Measurements from ENCODE around the gene TSN.
"Not testable (repeated sequence)": the region's sequence is repeated elsewhere in the genome, so short reads cannot be mapped to it uniquely, and the experiment has no call there.

Gene TSN

GRCh38 chr2:121755237-121756111 is at the start of gene TSN:
Gene TSN (plus strand): TSS chr2:121755651. CDS start chr2:121755780, 129 bp downstream.
- peak; percentile 97 to 98 for DNase-seq

DNA sequence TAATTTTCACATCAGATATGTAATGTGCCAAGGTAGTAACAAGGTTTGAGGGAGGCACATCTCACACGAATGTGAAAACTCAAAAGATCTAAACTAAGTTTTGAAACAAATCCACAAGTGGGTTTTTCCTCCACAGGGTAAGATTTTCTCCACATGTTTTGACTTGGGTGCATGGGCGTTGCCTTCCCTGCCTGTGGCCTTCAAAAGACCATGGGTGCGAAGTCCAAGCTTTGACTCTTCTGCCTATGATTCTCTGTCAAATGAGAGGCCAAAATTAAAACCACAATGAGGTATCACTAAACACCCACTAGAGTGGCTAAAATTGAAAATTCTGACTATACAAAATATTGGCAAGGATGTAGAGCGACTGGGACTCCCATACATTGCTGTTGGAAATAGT is 49.5 kb upstream of the TSN start:
- DNase-seq, result no peak

DNA sequence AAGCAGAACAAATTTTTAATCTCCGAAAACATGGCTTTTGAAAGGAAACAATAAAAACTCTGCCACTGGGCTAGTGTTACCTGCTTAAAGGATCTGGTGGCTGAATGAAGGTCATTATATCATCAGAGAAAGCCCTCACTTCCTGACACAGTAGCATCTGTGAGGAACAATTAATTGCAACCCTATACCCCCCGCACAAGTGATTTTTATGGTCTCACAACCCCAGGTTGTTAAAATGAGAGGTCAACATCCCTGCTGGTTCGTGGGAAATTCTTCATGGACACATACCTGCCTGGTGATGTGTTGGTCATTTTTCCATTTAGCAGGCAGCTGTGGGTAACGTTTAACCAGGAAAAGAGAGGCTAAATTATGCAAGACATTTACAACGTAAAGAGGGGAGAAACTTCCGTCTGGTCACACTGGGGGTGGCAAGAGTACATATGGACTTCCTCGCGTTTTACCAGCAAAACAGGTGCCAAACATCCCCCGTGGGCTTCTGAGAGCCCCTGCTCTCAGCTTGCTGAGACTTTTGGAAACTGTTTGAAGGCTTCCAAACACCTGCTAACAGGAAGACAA is 48.0 kb upstream of the TSN start:
- DNase-seq, result no peak

DNA sequence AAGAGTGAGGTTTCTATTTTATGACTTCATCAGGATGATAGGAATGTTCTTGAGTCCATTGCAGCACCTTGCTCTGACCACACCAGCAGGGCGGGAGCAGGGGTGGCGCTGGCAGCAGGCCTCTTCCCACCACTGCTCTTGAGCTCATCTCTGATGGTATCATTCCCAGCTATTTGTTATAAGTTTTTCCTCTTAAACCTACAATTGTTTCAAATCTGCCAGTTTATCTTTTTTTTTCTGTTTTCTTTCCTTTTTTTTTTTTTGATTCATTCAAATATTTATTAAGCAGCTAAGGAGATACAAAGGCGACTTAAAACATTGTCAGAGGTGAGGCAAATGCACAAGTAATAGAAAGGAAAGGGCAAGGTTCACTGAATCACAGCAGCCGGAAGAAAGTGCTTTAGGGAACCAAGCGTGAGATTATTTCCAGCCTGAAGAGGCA is 47.5 kb upstream of the TSN start:
- no peak for DNase-seq

DNA sequence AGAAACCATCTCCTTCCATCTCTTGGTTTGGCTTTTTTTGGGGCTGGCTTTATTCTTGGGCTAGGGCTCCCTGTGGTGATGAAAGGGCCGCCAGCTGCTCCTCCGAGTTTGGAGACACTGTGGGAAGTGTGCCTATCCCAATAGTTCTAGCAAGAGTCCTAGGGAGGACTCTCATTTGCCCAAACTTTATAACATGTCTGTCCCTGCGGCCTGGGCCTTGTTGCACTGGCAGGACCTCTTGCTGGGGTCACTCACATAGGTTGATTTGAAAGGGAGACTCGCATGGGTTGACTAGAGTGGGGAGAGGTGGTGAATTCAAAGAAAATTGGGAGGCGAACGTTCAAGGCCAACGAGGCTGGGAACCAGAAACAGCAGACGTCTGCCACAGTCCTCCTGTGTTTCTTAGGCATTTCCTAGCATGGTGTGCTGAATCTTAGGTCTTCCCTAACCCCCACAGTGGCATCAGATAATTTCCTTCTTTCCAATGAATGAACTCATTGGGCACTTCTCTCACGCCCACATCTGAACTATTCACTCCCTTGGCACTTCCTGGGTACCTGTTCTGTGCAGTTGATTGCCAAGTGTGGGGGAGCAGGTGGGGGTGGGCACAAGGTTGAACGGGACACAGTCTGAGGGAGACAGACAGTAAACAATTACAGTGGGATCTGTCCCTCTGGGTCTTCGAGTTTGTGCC is 45.5 kb upstream of the TSN start:
- no peak for DNase-seq

GRCh38 chr2:121710470-121711170 is 44.8 kb upstream of the TSN start:
- DNase-seq, result no peak

- DNase-seq, result not testable (repeated sequence)
These were observed 44.0 kb upstream of the TSN start for GRCh38 chr2:121711481-121711880.

DNA sequence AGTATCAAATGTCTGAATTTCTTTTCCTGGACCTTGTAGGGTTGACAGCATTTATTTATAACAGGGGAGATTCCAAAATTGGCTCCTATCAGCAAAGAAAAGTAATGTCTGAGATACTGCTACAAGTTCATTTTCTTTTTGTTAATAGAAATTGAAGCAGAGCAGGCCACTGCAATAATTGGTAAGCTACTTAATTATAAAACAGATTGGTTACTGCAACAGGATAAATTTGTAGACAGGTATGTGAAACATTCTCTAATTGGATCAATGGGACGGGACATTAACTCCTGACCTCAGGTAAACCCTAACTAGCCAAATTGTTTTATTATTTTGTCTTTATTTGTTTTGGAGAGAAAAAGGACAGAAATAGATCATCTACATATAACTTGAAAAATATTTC is 39.3 kb upstream of the TSN start:
- no peak for DNase-seq

GRCh38 chr2:121717529-121717928 is 37.9 kb upstream of the TSN start:
- DNase-seq, result no peak

DNA sequence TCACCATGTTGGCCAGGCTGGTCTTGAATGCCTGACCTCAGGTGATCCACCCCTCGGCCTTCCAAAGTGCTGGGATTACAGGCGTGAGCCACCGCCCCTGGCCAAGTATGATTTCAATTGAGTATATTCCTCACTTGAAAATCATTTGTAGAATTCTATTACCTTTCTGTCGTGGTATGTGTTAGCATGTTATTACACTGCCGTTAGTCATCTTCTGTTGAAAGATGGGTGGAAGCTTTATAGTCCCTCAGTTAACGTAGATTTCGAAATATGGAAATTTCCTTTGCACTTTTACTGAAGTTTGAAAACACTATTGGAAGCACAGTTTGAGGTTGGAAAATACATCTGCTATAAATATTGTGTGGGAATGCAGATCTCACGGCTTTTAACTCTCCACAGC is 33.5 kb upstream of the TSN start:
- DNase-seq, result no peak

GRCh38 chr2:121722479-121722878 is 33.0 kb upstream of the TSN start:
- no peak for DNase-seq

GRCh38 chr2:121723316-121723715 is 32.1 kb upstream of the TSN start:
- no peak for DNase-seq

- no peak for DNase-seq
These were observed 28.1 kb upstream of the TSN start for GRCh38 chr2:121727332-121727731.

DNA sequence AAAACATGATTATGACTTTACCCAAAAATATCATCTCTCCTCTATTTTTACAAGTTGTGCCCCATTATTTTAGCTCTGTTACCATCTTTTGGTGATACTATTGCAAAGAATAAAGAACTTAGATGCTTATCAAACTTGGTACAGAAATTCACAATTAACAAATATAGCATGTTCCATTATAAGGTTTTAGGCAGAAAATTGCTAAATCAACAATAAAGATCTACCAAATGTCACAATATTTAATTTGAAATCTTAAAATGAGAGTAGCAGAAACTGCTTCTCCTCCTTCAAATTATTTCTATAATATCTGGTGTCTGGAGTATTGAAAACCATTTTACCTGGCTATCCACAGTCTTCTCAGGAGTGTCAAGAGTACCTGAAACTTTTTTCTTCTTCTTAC is 27.5 kb upstream of the TSN start:
- DNase-seq, result no peak

DNA sequence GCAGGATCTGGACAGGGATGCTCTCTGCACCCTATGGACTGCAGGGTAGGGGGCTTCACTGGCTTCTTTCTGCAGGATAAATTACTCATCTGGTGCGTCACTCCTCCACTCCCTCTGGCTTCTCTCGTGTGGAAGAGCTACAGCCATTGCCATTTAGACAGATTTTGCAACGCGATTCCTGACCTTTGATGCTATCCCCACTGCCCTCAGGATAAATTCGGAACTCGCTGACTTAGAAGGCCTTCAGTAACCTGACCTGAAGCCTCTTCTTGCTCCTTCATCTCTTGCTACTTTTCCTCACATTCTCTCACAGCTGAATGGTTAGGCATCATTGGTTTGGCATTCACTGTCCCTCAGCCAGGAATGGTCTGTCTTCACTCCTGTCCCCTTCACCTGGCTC is 24.1 kb upstream of the TSN start:
- no peak for DNase-seq

DNA sequence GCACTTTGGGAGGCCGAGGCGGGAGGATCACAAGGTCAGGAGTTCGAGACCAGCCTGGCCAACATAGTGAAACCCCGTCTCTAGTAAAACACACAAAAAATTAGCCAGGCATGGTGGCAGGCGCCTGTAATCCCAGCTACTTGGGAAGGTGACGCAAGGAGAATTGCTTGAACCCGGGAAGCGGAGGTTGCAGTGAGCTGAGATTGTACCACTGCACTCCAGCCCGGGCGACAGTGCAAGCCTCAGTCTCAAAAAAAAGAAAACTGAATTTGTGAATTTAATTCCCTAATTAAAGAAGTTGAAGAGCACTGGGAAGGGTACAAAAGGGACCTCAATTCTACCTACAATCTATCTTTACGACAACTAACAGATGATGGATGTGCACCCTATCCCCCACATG is 20.9 kb upstream of the TSN start:
- not testable (repeated sequence) for DNase-seq

- DNase-seq, result peak in 1 of 2 donors; percentile 21
These were observed 19.9 kb upstream of the TSN start for GRCh38 chr2:121735518-121736074.

- DNase-seq, result peak in 1 of 2 donors; percentile 13
These were observed 19.4 kb upstream of the TSN start for GRCh38 chr2:121736140-121736461.

GRCh38 chr2:121736462-121737336 is 18.8 kb upstream of the TSN start, which contains the start of gene NIFK:
Gene NIFK (minus strand): TSS chr2:121736875. CDS start chr2:121736850, 25 bp downstream.
- peak; percentile 99 to 100 for DNase-seq

DNA sequence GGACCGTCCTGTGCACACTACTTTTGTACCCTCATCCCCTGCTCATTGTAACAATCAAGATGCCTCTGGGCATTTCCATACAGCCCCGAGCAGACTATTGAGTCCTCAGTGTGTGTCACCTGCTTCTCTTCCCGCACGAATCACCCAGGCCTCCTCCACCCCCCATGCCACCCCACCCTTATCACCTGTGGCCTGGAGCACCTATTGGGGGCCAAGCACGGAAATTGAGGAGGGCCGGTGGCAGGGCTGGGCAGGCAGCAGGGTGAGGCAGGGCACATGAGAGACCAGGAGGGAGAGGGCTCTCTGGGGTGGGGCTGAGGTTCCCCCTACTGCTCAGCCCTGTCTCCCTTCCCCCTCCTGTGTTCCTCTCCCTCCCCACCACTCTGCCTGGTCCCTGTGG is 14.5 kb upstream of the TSN start:
- DNase-seq, result no peak

DNA sequence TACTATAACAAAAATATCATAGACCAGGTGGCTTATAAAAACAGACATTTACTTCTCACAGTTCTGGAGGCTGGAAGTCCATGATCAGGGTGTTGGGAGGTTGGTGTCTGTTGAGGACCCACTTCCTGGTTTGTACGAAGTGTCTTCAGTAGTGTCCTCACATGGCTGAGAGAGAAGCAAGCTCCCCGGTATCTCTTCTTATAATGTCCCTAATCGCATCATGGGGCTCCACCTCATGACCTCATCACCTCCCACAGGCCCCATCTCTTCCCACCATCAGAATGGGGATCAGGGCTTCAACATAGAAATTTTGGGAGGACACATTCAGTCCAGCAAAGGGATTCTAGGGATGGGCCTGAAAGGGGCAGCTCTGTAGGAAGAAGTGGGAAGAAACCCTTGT is 14.0 kb upstream of the TSN start:
- DNase-seq, result no peak

GRCh38 chr2:121746071-121746578 is 9.3 kb upstream of the TSN start:
- DNase-seq, result peak in 1 of 2 donors; percentile 13
